ENCODE results near the gene FTL. TPM values are rescaled to one million over a fixed set of nuclear protein-coding genes. Genes with fewer than 3 reads are reported as not detected.

Gene FTL
- total and polyA plus RNA-seq, 8 donors, result 1,292 to 8,824 (median 3,975) TPM

GRCh38 chr19:48953141-48953540 is 12.0 kb upstream of the FTL start:
- intact Hi-C loops (cut with DNase I; ENCODE audit: low total_unique reads), result no loop called here
- H3K27me3 ChIP-seq, result no peaks in the 10 kb centered on the region
- peaks cover 9 to 28% (median 20%) of the 10 kb centered on the region in 4 donors for H3K4me1 ChIP-seq
- H3K36me3 ChIP-seq, result peaks cover 0 to 12% (median 3%) of the 10 kb centered on the region in 4 donors
- no peaks in the 10 kb centered on the region for H3K9me3 ChIP-seq
- no peak overlapping the region for H3K4me3 ChIP-seq
- no peak for DNase-seq
- TF ChIP-seq CTCF (IDR thresholded peaks at IDR 0.05) (no peak), POLR2AphosphoS5 (IDR thresholded peaks at IDR 0.05) (no peak)
- H3K27ac ChIP-seq, result peak overlapping the region in 1 of 5 donors; percentile 89
- 73 to 85% (median 81%) methylated on average over 4 of the region's 4 CpGs for WGBS, 5 donors

DNA sequence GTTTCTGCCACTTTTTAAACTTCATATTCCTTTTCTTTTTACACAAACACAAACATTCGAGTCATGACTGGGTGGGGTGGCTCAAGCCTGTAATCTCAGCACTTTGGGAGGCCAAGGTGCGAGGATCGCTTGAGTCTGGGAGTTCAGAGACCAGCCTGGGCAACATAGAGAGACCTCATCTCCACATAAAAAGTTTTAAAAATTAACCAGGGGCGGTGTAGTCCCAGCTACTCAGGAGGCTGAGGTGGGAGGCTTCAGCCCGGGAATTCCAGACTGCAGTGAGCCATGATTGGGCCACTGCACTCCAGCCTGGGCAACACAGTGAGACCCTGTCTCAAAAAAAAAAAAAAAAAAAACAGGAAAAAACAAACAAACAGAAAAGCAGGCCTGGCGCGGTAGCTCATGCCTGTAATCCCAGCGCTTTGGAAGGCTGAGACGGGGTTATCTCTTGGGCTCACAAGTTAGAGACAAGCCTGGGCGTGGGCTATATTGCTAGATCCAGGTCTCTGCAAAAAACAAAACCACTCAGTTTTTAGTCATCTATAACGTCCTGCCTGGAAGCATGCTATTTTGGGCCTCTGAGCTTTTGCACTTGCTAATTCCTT is 11.0 kb upstream of the FTL start:
- Histone ChIP-seq H3K4me1 (peaks cover 9 to 28% (median 20%) of the 10 kb centered on the region in 4 donors), H3K9me3 (no peaks in the 10 kb centered on the region), H3K27me3 (no peaks in the 10 kb centered on the region), H3K27ac (peak overlapping the region; percentile 81 to 89 (median 88)), H3K4me3 (peak overlapping the region; percentile 68 to 98 (median 79)), H3K36me3 (peaks cover 0 to 12% (median 3%) of the 10 kb centered on the region in 4 donors)
- no peak for TF ChIP-seq EP300 (IDR thresholded peaks at IDR 0.05)
- TF ChIP-seq CTCF (IDR thresholded peaks at IDR 0.05), result no peak
- no peak for TF ChIP-seq POLR2A (IDR thresholded peaks at IDR 0.05)
- TF ChIP-seq POLR2AphosphoS5 (IDR thresholded peaks at IDR 0.05), result no peak
- 34 to 49% (median 45%) methylated on average over 11 of the region's 11 CpGs for WGBS, 5 donors
- DNase-seq, result no peak
- intact Hi-C loops (cut with DNase I; ENCODE audit: low total_unique reads), result no loop called here

- H3K27me3 ChIP-seq, result no peaks in the 10 kb centered on the region
- H3K4me3 ChIP-seq, result peak within 1 kb of the TSS; percentile 68 to 98 (median 79)
- H3K36me3 ChIP-seq, result peaks cover 0 to 12% (median 3%) of the 10 kb centered on the region in 4 donors
- intact Hi-C loops (cut with DNase I; ENCODE audit: low total_unique reads), result no loop called here
- no peak for TF ChIP-seq CTCF (IDR thresholded peaks at IDR 0.05)
- TF ChIP-seq POLR2AphosphoS5 (IDR thresholded peaks at IDR 0.05), result peak; percentile 83 to 97 (median 94)
- TF ChIP-seq POLR2A (IDR thresholded peaks at IDR 0.05), result no peak
- no peak for TF ChIP-seq EP300 (IDR thresholded peaks at IDR 0.05)
- peak; percentile 98 to 99 for DNase-seq
- H3K9me3 ChIP-seq, result no peaks in the 10 kb centered on the region
- peak within 1 kb of the TSS; percentile 81 to 89 (median 88) for H3K27ac ChIP-seq
- WGBS, 5 donors, result 0 to 1% (median 0%) methylated on average over 19 to 69 of the region's 71 CpGs
- peaks cover 9 to 33% (median 20%) of the 10 kb centered on the region in 4 donors for H3K4me1 ChIP-seq
Measured at GRCh38 chr19:48954595-48955307, 10.4 kb upstream of the FTL start, which contains the start of gene BAX. Gene BAX (plus strand): TSS chr19:48954875. CDS start chr19:48954929, 54 bp downstream.

DNA sequence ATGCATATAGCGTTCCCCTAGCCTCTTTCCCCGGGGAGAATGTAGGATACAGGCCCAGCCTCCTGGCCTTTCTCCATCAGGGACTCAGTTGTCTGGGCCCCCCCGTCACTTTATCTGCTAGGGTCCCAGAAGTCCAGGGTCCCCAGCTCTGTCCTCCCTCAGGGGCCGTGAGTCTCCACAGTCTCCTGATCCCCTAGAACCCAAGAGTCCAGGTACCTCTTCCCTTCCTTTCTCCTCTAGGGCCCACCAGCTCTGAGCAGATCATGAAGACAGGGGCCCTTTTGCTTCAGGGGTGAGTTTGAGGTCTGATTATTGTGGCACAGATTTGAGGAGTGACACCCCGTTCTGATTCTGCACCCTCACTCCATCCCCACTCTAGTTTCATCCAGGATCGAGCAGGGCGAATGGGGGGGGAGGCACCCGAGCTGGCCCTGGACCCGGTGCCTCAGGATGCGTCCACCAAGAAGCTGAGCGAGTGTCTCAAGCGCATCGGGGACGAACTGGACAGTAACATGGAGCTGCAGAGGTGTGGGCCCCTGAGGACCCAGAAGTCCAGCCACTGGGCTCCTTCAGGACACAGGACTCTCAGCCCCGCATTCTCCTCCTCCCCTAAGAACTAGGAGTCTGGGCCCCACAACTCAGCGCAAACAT is 9.7 kb upstream of the FTL start:
- WGBS, 5 donors, result 37 to 51% (median 50%) methylated on average over 8 to 16 of the region's 16 CpGs

More for the DNA sequence above, 9.7 kb upstream of the FTL start:
- Histone ChIP-seq H3K27ac (peak overlapping the region; percentile 81 to 89 (median 88)), H3K9me3 (no peaks in the 10 kb centered on the region), H3K27me3 (no peaks in the 10 kb centered on the region), H3K36me3 (peaks cover 0 to 12% (median 3%) of the 10 kb centered on the region in 4 donors), H3K4me1 (peaks cover 9 to 40% (median 22%) of the 10 kb centered on the region in 4 donors), H3K4me3 (peak overlapping the region; percentile 68 to 98 (median 79))
- no peak for TF ChIP-seq CTCF (IDR thresholded peaks at IDR 0.05)
- no peak for TF ChIP-seq EP300 (IDR thresholded peaks at IDR 0.05)
- no peak for TF ChIP-seq POLR2AphosphoS5 (IDR thresholded peaks at IDR 0.05)
- no peak for TF ChIP-seq POLR2A (IDR thresholded peaks at IDR 0.05)
- no peak for DNase-seq
- intact Hi-C loops (cut with DNase I; ENCODE audit: low total_unique reads), result no loop called here
